A673 (cell line): ENCODE results near the gene BMP4. TPM values are rescaled to one million over a fixed set of nuclear protein-coding genes. Genes with fewer than 3 reads are reported as not detected.
A peak's percentile ranks its signal among the peaks of the same experiment; 100 is the strongest.

Source experiments
- BruUV-seq: library from RNA; stranded (reverse); fragments of 400-500 nt; replicated peaks from 2 replicates; lab custom pipeline; 2021; lab: Mats Ljungman, UMichigan
- CTCF ChIA-PET: fragments of 300-600 bp; sonication (Branson Sonifier 250); formaldehyde crosslinking; loops from one replicate; lab custom pipeline; 2022; ENCODE audit warnings: antibody characterized with exemption; lab: Charles Lee
- POLR2A ChIA-PET: fragments of 300-600 bp; sonication (Branson Sonifier 250); formaldehyde crosslinking; loops from one replicate; lab custom pipeline; 2022; ENCODE audit warnings: antibody characterized with exemption; ENCODE audit not compliant: low non-redundant PET; lab: Charles Lee
- DNase-seq: peaks from one replicate; pipeline ENCODE4 v3.0.0-alpha.2; 2015; ENCODE audit warnings: low spot score
- H3K27ac ChIP-seq: fragments of 200-600 bp; sonication (generic); 2 replicates; pipeline ENCODE4 v1.5.1; 2016; ENCODE audit warnings: mixed run types, low read depth, mild to moderate bottlenecking, mixed read lengths, antibody characterized with exemption, low read length; ENCODE audit not compliant: poor library complexity, severe bottlenecking
- H3K27me3 ChIP-seq: fragments of 200-600 bp; sonication (generic); replicated peaks from 2 replicates; pipeline ENCODE4 v1.6.1; 2017; ENCODE audit warnings: mixed run types, low read depth, mild to moderate bottlenecking, mixed read lengths, antibody characterized with exemption, low read length; ENCODE audit not compliant: insufficient read depth, poor library complexity
- H3K36me3 ChIP-seq: fragments of 200-600 bp; sonication (generic); 2 replicates; pipeline ENCODE4 v1.6.1; 2016; ENCODE audit warnings: mixed run types, mild to moderate bottlenecking, mixed read lengths, antibody characterized with exemption, low read length; ENCODE audit not compliant: insufficient read depth, poor library complexity, severe bottlenecking
- H3K4me1 ChIP-seq: fragments of 200-600 bp; sonication (generic); 2 replicates; pipeline ENCODE4 v1.6.1; 2017; ENCODE audit warnings: mixed run types, mild to moderate bottlenecking, mixed read lengths, antibody characterized with exemption, low read length; ENCODE audit not compliant: insufficient read depth, poor library complexity, severe bottlenecking
- H3K4me3 ChIP-seq: fragments of 200-600 bp; sonication (generic); 2 replicates; pipeline ENCODE4 v1.5.1; 2016; ENCODE audit warnings: low read depth, mixed run types, mild to moderate bottlenecking, mixed read lengths, low read length; ENCODE audit not compliant: poor library complexity, severe bottlenecking
- H3K9me3 ChIP-seq: fragments of 200-600 bp; sonication (generic); 2 replicates; pipeline ENCODE4 v1.6.1; 2016; ENCODE audit warnings: mixed run types, low read depth, mild to moderate bottlenecking, mixed read lengths, antibody characterized with exemption, low read length; ENCODE audit not compliant: poor library complexity, severe bottlenecking
- EZH2 ChIP-seq: fragments of 200-600 bp; sonication (generic); IDR thresholded peaks from 2 replicates; pipeline ENCODE4 v1.6.1; 2017; ENCODE audit warnings: borderline replicate concordance, low read depth, mild to moderate bottlenecking, mixed read lengths, antibody characterized with exemption, low read length; ENCODE audit not compliant: poor library complexity, severe bottlenecking
- intact Hi-C: fragments of 100-400 bp; cut with micrococcal nuclease; formaldehyde crosslinking; loops from one replicate; pipeline ENCODE4 v1.10.0; 2022; ENCODE audit not compliant: unreplicated experiment
- total RNA-seq: library from RNA; stranded (reverse); gene quantifications from 2 replicates; pipeline ENCODE4 v1.2.3, GENCODE V29; 2021
- TF ChIP-seq, protein P1 (sequence below): fragments of 300-800, 200-600 bp; sonication (generic); conservative IDR thresholded peaks from 2 replicates; pipeline ENCODE4 v1.5.1; 2017; ENCODE audit warnings: low read depth, mild to moderate bottlenecking, antibody characterized with exemption, low read length, moderate library complexity, mixed read lengths

Gene BMP4
- total RNA-seq, 1 experiment from 2014 or later: not detected

DNA sequence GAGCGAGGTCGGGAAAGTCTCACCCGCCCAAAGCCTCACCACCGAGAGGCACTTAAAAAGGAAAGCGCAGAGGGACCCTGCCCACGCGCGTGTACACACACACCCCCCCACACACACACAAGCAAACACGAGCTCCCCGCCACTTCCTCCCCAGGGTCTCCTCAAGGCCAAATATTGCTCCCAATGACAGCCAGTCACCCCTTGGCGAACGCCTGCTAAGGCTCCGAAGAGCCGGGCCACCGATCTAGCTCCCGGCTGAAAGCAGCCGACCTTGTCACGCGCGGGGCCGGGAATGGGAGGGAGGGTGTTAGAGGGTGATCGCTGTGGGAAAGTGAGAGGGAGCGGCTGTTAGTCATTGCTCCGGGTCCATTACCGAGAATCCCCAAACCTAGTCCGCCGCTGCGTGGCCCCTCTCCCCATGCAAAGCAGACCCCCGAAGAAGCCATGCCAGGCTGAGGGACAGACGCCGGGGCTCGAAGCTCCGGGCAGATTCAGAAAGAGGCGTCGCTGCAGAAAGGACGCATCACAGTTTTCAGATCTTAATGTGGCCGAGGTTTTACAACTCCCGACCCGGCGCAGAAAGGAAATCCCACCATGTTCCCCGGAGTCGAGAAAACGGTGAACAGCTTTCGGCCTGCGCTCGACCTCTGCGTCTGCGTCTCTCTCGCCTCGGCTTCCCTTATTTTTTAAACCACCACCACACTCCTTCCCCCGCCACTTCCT lies 2.6 kb downstream of the BMP4 start:
- intact Hi-C loops: loop anchor here (5.0 kb wide), 1 partner anchor 223 kb away; no protein-coding TSS in a partner anchor
- peaks cover 9% of the 10 kb centered on the region for H3K4me1 ChIP-seq
- no TSS peak for BruUV-seq
- peaks cover 100% of the 10 kb centered on the region for H3K27me3 ChIP-seq
- H3K36me3 ChIP-seq: no peaks in the 10 kb centered on the region
- no peaks in the 10 kb centered on the region for H3K9me3 ChIP-seq
- TF ChIP-seq EZH2: no peak
- TF ChIP-seq, protein P1, sequence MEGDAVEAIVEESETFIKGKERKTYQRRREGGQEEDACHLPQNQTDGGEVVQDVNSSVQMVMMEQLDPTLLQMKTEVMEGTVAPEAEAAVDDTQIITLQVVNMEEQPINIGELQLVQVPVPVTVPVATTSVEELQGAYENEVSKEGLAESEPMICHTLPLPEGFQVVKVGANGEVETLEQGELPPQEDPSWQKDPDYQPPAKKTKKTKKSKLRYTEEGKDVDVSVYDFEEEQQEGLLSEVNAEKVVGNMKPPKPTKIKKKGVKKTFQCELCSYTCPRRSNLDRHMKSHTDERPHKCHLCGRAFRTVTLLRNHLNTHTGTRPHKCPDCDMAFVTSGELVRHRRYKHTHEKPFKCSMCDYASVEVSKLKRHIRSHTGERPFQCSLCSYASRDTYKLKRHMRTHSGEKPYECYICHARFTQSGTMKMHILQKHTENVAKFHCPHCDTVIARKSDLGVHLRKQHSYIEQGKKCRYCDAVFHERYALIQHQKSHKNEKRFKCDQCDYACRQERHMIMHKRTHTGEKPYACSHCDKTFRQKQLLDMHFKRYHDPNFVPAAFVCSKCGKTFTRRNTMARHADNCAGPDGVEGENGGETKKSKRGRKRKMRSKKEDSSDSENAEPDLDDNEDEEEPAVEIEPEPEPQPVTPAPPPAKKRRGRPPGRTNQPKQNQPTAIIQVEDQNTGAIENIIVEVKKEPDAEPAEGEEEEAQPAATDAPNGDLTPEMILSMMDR: no peak
- ChIA-PET CTCF (no interaction called here), POLR2A (no interaction called here)
- no peak overlapping the region for H3K27ac ChIP-seq
- DNase-seq: peak; percentile 27
- peak overlapping the region; percentile 44 for H3K4me3 ChIP-seq

DNA sequence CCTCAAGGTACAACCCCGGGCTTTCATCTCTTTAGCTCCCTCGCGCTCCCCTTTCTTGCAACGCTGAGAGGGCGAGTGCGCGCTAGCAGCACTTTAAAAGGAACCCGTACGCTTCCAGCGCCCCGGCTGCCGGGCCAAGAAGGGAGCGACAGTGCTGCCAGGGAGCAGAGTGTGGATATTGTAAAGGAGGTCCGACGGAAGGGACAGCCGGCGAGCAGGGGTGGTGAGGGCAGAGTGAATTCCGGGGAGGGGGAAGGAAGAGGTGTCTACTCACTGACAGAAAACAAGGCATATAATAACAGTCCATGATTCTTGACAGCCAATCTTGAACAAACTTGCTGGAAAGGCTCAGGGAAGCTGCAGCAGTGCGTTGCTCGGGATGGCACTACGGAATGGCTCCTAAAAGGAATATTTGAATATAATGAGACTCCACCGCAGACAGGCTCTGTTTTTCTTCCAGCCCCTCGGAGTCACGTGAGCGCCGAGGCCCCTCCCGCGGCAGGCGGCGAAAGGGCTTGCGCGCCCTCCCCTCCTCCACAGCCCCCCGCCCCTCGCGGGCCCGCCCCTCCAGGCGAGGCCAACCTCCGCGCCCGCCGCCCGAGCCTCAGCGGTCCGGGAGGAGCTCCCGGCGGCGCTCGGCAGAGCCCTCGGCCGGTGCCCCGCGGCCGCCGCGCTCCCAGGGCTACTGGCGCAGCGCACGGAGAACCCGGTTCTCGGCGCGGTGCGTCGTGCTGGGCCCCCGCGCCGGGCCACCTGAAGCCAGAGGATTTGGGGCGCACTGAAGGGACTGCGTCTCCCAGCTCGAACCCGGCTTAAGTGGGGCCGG lies 3.4 kb downstream of the BMP4 start:
- BruUV-seq: no TSS peak
- CTCF ChIA-PET: no interaction called here
- Histone ChIP-seq H3K27me3 (peaks cover 100% of the 10 kb centered on the region), H3K36me3 (no peaks in the 10 kb centered on the region), H3K4me3 (peak overlapping the region; percentile 44), H3K9me3 (no peaks in the 10 kb centered on the region), H3K27ac (no peak overlapping the region), H3K4me1 (peaks cover 9% of the 10 kb centered on the region)
- DNase-seq: peak; percentile 67
- POLR2A ChIA-PET: no interaction called here
- intact Hi-C loops: loop anchor here (5.0 kb wide), 1 partner anchor 224 kb away; no protein-coding TSS in a partner anchor
- TF ChIP-seq EZH2: peak; percentile 71
- TF ChIP-seq, protein P1: no peak

DNA sequence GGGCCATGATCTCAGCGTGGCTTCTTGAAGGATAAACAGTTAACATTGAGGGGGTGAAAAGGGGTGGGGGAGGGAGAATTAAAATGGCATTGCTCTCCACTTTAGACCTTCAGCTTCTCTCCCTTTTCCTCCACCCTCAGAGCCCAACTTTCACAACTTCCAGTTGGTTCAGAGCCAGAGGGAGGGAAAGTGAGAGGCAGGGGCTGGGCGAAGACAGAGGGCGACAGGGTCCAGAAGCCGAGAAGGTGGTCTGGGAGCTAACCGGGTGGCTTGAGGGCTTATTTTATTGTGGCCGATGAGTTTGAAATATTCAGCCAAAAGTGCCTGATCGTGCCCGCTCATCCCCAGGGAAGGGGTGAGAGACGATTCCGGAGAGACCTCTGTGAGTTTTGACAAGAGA lies 4.1 kb downstream of the BMP4 start:
- no peak overlapping the region for H3K27ac ChIP-seq
- no peak for TF ChIP-seq EZH2
- TF ChIP-seq, protein P1: no peak
- H3K9me3 ChIP-seq: no peaks in the 10 kb centered on the region
- peak overlapping the region; percentile 44 for H3K4me3 ChIP-seq
- no TSS peak for BruUV-seq
- ChIA-PET CTCF (no interaction called here), POLR2A (no interaction called here)
- intact Hi-C loops: loop anchor here (5.0 kb wide), 1 partner anchor 225 kb away; no protein-coding TSS in a partner anchor
- H3K4me1 ChIP-seq: peaks cover 9% of the 10 kb centered on the region
- no peaks in the 10 kb centered on the region for H3K36me3 ChIP-seq
- no peak for DNase-seq
- H3K27me3 ChIP-seq: peaks cover 100% of the 10 kb centered on the region
